HepG2 (cell line): ENCODE data around the gene TMX2. TPM values are rescaled to one million over a fixed set of nuclear protein-coding genes. Genes with fewer than 3 reads are reported as not detected.

Experiments used
- ARNT2 ChIP-seq: sonication (generic); formaldehyde crosslinking; IDR thresholded peaks from 2 replicates; pipeline ENCODE4 v1.8.0; 2022; ENCODE audit warnings: mild to moderate bottlenecking, low read depth, missing genetic modification reagents, moderate library complexity
- ATRX ChIP-seq: sonication (generic); formaldehyde crosslinking; IDR thresholded peaks from 2 replicates; pipeline ENCODE4 v1.4.0; 2020; ENCODE audit warnings: missing genetic modification reagents, borderline replicate concordance
- CC2D1A ChIP-seq: sonication (generic); formaldehyde crosslinking; IDR thresholded peaks from 2 replicates; pipeline ENCODE4 v1.8.1; 2023; ENCODE audit warnings: mild to moderate bottlenecking, missing genetic modification reagents
- ETV5 ChIP-seq: IDR thresholded peaks from 2 replicates; pipeline ENCODE4 v1.6.1; 2018; ENCODE audit warnings: missing biosample characterization, missing genetic modification reagents, inconsistent platforms, borderline replicate concordance
- MBD4 ChIP-seq: IDR thresholded peaks from 2 replicates; pipeline ENCODE4 v1.6.1; 2012; ENCODE audit warnings: low read length, inconsistent platforms, borderline replicate concordance
- MLX ChIP-seq: IDR thresholded peaks from 2 replicates; pipeline ENCODE4 v1.6.1; 2016
- MXI1 ChIP-seq: IDR thresholded peaks from 3 replicates; pipeline ENCODE4 v1.6.1; 2012; ENCODE audit warnings: low read depth, low read length, inconsistent platforms, borderline replicate concordance
- NRL ChIP-seq: sonication (generic); formaldehyde crosslinking; IDR thresholded peaks from 2 replicates; pipeline ENCODE4 v1.5.0; 2020; ENCODE audit warnings: missing genetic modification reagents, mild to moderate bottlenecking, moderate library complexity, borderline replicate concordance
- ONECUT2 ChIP-seq: sonication (generic); formaldehyde crosslinking; IDR thresholded peaks from 2 replicates; pipeline ENCODE4 v1.4.0; 2020; ENCODE audit warnings: missing genetic modification reagents
- SPEN ChIP-seq: sonication (generic); formaldehyde crosslinking; IDR thresholded peaks from 2 replicates; pipeline ENCODE4 v1.5.1; 2020; ENCODE audit warnings: low read depth, mild to moderate bottlenecking, missing genetic modification reagents
- SRY ChIP-seq: sonication (generic); formaldehyde crosslinking; IDR thresholded peaks from 2 replicates; pipeline ENCODE4 v1.8.0; 2022; ENCODE audit warnings: mild to moderate bottlenecking, missing genetic modification reagents
- ZC3H13 ChIP-seq: sonication (generic); formaldehyde crosslinking; IDR thresholded peaks from 2 replicates; pipeline ENCODE4 v1.8.1; 2023; ENCODE audit warnings: mild to moderate bottlenecking, missing genetic modification reagents, moderate library complexity
- ZNF124 ChIP-seq: sonication (generic); formaldehyde crosslinking; IDR thresholded peaks from 2 replicates; pipeline ENCODE4 v1.4.0; 2020; ENCODE audit warnings: missing genetic modification reagents
- ZNF253 ChIP-seq: sonication (generic); formaldehyde crosslinking; IDR thresholded peaks from 2 replicates; pipeline ENCODE4 v1.8.0; 2022; ENCODE audit warnings: mild to moderate bottlenecking, missing genetic modification reagents, borderline replicate concordance
- ZNF709 ChIP-seq: sonication (generic); formaldehyde crosslinking; IDR thresholded peaks from 2 replicates; pipeline ENCODE4 v1.5.0; 2020; ENCODE audit warnings: mild to moderate bottlenecking, missing genetic modification reagents
- polyA plus RNA-seq, 8 experiments: library from polyadenylated mRNA; depleted of rRNA in 3 of 8; stranded (reverse) in 7 of 8; unstranded in 1 of 8; fragments of >200 nt; fragmentation: Illumina TruSeq in 4 of 8; extraction: Trizol in 4 of 8; gene quantifications; 2 replicates each; pipeline versions ENCODE4 v1.2.1 to v1.2.3, GENCODE V29; 2011 to 2016; ENCODE audit warnings: low read depth in 4 of 8, missing spikeins in 1 of 8, mixed read lengths in 1 of 8; ENCODE audit not compliant: insufficient read depth in 1 of 8
- total RNA-seq, 5 experiments: library from RNA; depleted of rRNA; stranded (reverse); fragments of >200 nt; fragmentation: Illumina TruSeq; extraction: Trizol; gene quantifications; 2 replicates each; pipeline ENCODE4 v1.2.3, GENCODE V29; 2016; ENCODE audit warnings: low read depth in 1 of 5
- TF ChIP-seq, protein P1 (sequence below): sonication (generic); formaldehyde crosslinking; IDR thresholded peaks from 2 replicates; pipeline ENCODE4 v1.4.0; 2020; ENCODE audit warnings: mild to moderate bottlenecking, missing genetic modification reagents
- TF ChIP-seq, protein P2 (sequence below): sonication (generic); formaldehyde crosslinking; IDR thresholded peaks from 2 replicates; pipeline ENCODE4 v1.4.0; 2020; ENCODE audit warnings: missing genetic modification reagents
- TF ChIP-seq, protein P3 (sequence below): IDR thresholded peaks from 2 replicates; pipeline ENCODE4 v1.6.1; 2018; ENCODE audit warnings: missing genetic modification reagents

TMX2 gene
- total and polyA plus RNA-seq, 2 of the 13 experiments (the other 11 are each of a cell fraction or from before 2014, with no cell fraction given): 84.5 to 129 TPM

- TF ChIP-seq, protein P1, sequence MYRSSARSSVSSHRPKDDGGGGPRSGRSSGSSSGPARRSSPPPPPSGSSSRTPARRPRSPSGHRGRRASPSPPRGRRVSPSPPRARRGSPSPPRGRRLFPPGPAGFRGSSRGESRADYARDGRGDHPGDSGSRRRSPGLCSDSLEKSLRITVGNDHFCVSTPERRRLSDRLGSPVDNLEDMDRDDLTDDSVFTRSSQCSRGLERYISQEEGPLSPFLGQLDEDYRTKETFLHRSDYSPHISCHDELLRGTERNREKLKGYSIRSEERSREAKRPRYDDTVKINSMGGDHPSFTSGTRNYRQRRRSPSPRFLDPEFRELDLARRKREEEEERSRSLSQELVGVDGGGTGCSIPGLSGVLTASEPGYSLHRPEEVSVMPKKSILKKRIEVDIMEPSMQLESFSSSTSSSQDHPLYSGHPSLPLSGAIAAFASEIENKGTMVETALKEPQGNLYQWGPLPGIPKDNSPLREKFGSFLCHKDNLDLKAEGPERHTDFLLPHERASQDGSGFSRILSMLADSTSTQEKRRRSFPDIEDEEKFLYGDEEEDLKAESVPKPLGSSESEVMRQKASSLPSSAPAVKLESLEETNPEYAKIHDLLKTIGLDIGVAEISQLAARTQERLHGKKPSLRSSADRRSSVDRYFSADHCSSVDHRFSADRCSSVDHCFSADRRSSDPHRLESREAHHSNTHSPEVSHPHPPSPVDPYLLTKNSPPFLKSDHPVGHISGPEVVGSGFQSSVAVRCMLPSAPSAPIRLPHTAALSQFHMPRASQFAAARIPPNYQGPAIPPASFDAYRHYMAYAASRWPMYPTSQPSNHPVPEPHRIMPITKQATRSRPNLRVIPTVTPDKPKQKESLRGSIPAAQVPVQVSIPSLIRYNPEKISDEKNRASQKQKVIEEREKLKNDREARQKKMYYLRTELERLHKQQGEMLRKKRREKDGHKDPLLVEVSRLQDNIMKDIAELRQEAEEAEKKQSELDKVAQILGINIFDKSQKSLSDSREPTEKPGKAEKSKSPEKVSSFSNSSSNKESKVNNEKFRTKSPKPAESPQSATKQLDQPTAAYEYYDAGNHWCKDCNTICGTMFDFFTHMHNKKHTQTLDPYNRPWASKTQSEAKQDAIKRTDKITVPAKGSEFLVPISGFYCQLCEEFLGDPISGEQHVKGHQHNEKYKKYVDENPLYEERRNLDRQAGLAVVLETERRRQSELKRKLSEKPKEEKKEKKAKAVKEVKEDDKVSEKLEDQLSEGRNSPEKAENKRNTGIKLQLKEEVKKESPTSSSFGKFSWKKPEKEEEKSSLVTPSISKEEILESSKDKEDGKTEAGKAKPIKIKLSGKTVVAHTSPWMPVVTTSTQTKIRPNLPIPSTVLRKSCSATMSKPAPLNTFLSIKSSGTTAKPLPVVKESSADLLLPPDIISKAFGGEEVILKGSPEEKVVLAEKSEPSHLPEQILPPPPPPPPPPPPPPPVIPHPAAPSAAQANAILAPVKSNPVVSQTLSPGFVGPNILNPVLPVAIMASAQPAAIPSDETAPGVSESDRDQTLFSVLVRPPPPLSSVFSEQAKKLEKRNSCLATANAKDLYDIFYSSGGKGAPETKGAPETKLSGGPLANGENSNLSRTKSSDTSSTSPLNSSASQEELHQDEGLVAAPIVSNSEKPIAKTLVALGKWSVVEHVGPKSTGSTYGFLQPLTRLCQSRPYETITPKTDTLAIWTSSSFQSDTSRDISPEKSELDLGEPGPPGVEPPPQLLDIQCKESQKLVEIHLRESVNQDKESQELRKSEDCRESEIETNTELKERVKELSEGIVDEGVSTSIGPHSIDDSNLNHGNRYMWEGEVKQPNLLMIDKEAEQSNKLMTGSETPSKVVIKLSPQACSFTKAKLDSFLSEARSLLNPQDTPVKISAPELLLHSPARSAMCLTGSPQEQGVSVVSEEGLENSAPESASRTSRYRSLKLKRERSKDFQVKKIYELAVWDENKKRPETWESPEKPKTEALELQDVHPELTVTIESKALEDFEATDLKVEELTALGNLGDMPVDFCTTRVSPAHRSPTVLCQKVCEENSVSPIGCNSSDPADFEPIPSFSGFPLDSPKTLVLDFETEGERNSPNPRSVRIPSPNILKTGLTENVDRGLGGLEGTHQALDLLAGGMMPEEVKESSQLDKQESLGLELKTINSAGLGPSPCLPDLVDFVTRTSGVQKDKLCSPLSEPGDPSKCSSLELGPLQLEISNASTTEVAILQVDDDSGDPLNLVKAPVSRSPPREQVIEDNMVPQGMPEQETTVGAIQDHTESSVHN (CRISPR knock-in tag): 0 out of 2 replicates have a peak, but pooled peaks have one; percentile 51
- TF ChIP-seq CC2D1A (CRISPR knock-in tag) (0 out of 2 replicates have a peak, but pooled peaks have one; percentile 25), MLX (CRISPR knock-in tag) (no peak), SPEN (CRISPR knock-in tag) (peak; percentile 91), ZNF709 (CRISPR knock-in tag) (no peak), NRL (CRISPR knock-in tag) (no peak), ZNF253 (CRISPR knock-in tag) (0 out of 2 replicates have a peak, but pooled peaks have one; percentile 50), ETV5 (CRISPR knock-in tag) (no peak; the same call in 1 of the 2 replicates), ZNF124 (CRISPR knock-in tag) (no peak), ATRX (CRISPR knock-in tag) (no peak), ONECUT2 (CRISPR knock-in tag) (no peak), MXI1 (peak; percentile 80; the same call in 2 of the 3 replicates), MBD4 (no peak), ZC3H13 (CRISPR knock-in tag) (peak; percentile 58), SRY (0 out of 2 replicates have a peak, but pooled peaks have one; percentile 46), ARNT2 (CRISPR knock-in tag) (peak; percentile 96)
- TF ChIP-seq, protein P2, sequence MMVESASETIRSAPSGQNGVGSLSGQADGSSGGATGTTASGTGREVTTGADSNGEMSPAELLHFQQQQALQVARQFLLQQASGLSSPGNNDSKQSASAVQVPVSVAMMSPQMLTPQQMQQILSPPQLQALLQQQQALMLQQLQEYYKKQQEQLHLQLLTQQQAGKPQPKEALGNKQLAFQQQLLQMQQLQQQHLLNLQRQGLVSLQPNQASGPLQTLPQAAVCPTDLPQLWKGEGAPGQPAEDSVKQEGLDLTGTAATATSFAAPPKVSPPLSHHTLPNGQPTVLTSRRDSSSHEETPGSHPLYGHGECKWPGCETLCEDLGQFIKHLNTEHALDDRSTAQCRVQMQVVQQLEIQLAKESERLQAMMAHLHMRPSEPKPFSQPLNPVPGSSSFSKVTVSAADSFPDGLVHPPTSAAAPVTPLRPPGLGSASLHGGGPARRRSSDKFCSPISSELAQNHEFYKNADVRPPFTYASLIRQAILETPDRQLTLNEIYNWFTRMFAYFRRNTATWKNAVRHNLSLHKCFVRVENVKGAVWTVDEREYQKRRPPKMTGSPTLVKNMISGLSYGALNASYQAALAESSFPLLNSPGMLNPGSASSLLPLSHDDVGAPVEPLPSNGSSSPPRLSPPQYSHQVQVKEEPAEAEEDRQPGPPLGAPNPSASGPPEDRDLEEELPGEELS (CRISPR knock-in tag): no peak
- TF ChIP-seq, protein P3, sequence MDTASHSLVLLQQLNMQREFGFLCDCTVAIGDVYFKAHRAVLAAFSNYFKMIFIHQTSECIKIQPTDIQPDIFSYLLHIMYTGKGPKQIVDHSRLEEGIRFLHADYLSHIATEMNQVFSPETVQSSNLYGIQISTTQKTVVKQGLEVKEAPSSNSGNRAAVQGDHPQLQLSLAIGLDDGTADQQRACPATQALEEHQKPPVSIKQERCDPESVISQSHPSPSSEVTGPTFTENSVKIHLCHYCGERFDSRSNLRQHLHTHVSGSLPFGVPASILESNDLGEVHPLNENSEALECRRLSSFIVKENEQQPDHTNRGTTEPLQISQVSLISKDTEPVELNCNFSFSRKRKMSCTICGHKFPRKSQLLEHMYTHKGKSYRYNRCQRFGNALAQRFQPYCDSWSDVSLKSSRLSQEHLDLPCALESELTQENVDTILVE: peak; percentile 99
Measured at GRCh38 chr11:57667736-57668433, 44.5 kb upstream of the TMX2 start, which contains the start of gene ZDHHC5 (continued).
